ENCODE measurements around the gene SLC19A1.

Gene SLC19A1

DNA sequence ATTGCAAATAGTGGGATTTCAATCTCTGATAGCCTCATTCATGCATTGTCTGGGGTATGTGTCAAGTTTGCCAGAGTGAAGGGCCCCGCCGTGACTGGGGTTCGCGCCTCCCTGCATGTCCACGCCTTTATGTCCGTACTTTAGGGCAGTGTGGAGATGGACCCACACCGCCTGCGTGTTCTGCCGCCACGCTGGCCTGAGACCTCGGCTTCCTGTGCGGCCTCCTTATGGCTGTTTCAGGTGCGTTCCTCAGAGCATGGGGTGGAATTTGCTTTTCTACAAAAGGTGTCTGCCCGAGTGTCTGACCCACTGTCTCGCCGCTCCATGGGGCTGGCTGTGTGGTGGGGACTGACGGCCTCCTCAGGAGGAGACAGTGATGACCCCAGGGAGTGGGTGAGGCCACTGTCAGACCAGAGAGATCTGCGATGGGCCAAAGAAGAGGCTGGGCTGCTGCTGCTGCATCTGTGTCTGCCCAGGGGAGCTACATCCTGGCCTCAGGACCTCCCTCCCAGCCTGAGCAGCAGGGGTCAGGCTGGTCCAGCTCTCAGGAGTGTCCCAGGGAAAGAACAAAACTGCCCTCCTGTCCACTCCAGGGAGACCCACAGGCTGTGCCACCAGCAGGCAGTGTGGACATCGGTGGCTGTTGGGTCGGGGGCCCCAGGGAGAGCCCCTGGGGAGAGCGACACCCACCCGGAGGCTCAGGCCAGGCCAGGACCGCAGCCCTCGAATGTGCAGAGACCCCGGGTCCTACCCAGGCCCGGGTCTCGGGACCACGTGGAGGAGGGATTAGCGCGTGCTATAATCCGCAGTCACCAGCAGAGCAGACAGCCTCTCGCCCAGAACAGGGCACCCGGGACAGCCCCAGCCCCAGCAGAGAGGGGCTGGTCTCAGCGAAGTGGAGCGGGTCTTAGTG is 9.8 kb upstream of the SLC19A1 start:
- H3K27ac ChIP-seq: no peak overlapping the region

DNA sequence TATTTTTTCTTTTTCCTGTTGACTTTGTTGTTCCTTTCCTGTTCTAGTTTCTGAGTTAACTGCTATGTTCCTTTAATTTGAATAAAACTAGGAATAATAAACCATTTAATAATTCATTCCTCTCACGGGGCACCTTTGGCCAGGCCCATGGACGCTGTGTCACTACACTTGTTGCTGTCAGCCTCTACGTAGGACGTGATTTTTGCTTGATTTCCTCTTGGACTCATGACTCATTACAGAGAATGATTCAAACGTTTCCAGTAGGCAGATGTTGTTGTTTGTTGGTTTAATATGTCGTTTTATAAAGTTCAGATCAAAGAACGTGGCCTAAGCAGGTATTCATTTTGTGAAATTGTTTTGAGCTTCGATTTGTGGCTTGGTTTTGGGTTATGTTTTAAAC is 9.1 kb upstream of the SLC19A1 start:
- H3K27ac ChIP-seq: no peak overlapping the region
- no peak for TF ChIP-seq ZFX (IDR thresholded peaks at IDR 0.05)
- TF ChIP-seq, protein P1, sequence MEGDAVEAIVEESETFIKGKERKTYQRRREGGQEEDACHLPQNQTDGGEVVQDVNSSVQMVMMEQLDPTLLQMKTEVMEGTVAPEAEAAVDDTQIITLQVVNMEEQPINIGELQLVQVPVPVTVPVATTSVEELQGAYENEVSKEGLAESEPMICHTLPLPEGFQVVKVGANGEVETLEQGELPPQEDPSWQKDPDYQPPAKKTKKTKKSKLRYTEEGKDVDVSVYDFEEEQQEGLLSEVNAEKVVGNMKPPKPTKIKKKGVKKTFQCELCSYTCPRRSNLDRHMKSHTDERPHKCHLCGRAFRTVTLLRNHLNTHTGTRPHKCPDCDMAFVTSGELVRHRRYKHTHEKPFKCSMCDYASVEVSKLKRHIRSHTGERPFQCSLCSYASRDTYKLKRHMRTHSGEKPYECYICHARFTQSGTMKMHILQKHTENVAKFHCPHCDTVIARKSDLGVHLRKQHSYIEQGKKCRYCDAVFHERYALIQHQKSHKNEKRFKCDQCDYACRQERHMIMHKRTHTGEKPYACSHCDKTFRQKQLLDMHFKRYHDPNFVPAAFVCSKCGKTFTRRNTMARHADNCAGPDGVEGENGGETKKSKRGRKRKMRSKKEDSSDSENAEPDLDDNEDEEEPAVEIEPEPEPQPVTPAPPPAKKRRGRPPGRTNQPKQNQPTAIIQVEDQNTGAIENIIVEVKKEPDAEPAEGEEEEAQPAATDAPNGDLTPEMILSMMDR (conservative IDR thresholded peaks at IDR 0.05): no peak

More for the DNA sequence above, 9.8 kb upstream of the SLC19A1 start:
- TF ChIP-seq, protein P1 (conservative IDR thresholded peaks at IDR 0.05): no peak
- no peak for TF ChIP-seq ZFX (IDR thresholded peaks at IDR 0.05)

DNA sequence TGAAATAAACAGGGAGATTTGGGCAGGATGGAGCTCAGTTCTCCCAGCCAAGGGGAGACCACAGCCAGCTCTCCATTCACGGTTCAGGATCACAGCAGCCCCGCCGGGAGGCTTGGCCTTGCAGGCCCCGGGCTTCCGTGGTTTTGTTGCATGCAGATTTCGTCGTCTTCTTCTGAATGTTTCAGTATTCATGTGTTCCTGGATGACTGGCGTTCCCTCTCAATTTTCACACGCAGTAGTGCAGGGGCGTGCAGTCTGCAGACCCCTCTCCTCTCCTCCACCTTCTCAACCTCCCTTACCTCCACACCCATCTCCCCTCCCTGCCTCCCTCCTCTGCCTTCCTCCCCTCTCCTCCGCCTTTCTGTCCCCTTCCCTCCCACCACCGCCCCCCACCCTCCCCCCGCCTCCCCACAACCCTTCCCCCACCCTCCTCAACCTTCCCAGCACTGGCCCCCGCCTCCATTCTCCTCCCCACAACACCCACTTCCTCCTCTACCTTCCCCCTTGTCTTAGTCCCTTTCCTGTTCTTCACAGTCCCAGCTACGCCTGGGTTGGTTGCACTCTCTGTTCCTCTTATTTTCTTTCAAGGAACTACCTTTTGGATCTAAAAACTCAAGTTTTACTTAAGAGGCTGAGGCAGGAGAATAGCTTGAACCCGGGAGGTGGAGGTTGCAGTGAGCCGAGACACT is 8.4 kb upstream of the SLC19A1 start:
- no peak for TF ChIP-seq ZFX (IDR thresholded peaks at IDR 0.05)
- TF ChIP-seq, protein P1 (conservative IDR thresholded peaks at IDR 0.05): no peak
- H3K27ac ChIP-seq: no peak overlapping the region

DNA sequence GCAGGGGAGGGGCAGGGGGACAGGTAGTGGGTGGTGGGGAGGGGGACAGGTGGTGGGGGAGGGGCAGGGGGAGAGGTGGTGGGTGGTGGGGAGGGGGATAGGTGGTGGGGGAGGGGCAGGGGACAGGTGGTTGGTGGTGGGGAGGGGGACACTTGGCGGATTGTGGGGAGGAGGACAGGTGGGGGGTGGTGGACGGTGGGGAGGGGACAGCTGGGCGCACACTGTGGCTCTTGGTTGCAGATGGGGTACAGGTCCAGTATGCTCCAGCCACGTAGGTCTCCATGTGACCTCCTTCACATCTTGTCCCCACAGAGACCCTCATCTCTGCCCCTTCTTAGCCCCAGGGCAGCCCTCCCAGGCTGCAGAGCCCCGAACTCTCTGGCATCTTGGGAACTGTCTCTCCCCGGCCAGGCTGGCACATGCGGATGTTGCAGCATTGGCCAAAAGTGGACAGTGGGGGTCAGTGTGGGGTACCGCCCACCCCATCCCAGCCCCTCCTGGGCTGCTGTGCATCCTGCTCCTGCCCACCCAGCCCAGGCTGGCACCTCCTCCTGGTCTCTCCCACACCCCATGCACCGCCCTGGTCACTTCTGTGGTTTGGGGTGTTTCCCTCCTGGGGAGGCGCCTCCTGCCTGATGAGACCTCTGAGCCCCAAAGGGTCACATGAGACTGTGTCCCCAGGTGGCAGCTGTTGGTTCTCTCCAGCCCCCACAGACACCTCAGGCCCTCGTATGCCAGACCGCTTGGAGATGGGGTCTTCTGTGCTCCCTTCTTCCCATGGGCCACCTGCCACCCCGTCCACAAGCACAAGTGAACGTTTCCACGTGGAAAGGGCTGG is 7.6 kb upstream of the SLC19A1 start:
- no peak for TF ChIP-seq ZFX (IDR thresholded peaks at IDR 0.05)
- TF ChIP-seq, protein P1 (conservative IDR thresholded peaks at IDR 0.05): no peak
- no peak overlapping the region for H3K27ac ChIP-seq

DNA sequence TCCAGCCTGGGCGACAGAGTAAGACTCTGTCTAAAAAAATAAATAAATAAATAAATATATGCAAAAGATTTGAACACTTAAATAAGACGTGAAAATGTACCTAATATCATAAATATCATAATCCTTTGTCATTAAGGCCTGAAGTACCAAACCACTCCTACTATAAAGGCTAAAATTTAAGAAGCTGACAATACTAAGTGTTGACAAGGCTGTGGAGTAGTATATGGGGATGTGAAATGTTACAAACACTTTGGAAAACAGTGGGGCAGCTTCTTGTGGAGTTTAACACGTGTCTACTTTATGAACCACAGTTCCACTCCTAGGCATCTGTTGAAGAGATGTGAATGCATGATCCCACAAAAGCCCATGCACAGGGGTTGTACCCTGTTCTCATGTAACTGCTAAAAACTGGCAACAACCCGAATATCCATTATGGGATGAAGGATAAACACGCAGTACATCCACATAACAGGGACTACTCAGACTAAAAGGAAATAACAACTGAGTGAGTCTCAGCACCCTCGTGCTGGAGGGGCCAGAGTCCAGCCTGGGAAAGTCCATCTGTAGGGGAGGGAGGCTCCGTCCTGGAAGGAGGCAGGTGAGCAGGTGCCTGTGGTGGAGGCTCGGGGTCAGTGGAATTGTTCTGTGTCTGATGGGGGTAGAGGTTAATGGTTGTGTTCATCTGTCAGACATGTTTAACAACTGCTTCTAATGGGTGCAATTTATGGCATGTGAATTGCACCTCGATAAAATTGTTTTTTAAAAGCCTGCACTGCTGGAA is 6.7 kb upstream of the SLC19A1 start:
- TF ChIP-seq, protein P1 (conservative IDR thresholded peaks at IDR 0.05): no peak
- TF ChIP-seq ZFX (IDR thresholded peaks at IDR 0.05): no peak
- no peak overlapping the region for H3K27ac ChIP-seq

DNA sequence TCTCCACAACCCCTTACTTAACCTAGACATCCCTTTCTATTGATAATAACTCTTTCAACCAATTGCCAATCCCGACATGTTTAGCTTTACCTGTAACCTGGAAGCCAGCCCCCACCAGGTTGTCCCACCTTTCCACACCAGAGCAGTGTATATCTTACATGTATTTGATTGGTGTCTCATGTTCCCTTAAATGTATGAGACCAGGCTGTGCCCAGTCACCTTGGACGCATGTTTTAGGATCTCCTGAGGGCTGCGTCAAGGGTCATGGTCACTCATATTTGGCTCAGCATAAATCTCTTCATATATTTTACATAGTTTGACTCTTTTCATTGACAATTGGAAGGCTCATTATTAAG is 5.3 kb upstream of the SLC19A1 start:
- no peak overlapping the region for H3K27ac ChIP-seq
- TF ChIP-seq ZFX (IDR thresholded peaks at IDR 0.05): no peak
- TF ChIP-seq, protein P1 (conservative IDR thresholded peaks at IDR 0.05): no peak

Data from C4-2B (cell line).